Pulmonary artery endothelial cell (primary cell): Measurements from ENCODE around the gene FAF1. TPM values are rescaled to one million over a fixed set of nuclear protein-coding genes. Genes with fewer than 3 reads are reported as not detected.

Source experiments
- DNase-seq: peaks from one replicate; pipeline ENCODE4 v3.0.0-alpha.2; 2011; ENCODE audit warnings: low read depth, low spot score
- total RNA-seq: library from RNA; depleted of rRNA; stranded (reverse); fragments of >200 nt; gene quantifications from 2 replicates; pipeline ENCODE4 v1.2.3, GENCODE V29; 2014

The FAF1 gene
- total RNA-seq, 1 donor from 2014 or later: 30.6 TPM

DNA sequence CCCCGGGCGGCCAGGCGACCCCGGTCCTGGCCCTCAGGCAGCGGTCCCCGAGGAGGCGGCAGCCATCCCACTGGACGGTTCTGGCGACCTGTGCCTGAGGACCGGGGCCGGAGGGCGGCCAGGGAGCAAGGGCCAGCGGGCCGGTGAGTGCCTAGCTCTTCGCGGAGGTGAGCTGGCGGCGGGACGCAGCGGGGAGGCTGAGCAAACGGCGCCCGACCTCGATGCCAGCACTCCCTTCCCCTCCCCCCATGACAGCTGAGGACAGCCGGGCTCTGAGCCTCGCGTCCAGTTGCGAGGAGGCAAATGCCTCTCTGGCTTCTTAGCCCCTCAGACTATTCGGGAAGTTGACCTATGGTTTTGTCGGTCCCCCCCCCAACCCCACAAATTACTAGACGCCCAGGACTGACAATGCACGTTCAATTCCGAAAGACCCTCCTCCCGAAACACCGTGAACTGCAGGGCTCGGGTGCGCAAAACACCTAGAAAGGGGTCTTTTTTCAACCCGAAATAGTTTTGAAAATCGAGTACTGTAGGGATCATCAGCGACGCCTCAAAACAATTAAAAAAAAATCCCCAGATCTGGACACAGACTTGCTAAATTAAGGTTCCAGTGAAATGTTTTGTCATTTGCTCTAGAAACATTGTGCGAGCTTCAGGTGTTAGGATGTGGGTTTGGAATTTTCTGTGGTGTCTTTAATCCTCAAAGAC, 18.2 kb upstream of the FAF1 start:
- no peak for DNase-seq

DNA sequence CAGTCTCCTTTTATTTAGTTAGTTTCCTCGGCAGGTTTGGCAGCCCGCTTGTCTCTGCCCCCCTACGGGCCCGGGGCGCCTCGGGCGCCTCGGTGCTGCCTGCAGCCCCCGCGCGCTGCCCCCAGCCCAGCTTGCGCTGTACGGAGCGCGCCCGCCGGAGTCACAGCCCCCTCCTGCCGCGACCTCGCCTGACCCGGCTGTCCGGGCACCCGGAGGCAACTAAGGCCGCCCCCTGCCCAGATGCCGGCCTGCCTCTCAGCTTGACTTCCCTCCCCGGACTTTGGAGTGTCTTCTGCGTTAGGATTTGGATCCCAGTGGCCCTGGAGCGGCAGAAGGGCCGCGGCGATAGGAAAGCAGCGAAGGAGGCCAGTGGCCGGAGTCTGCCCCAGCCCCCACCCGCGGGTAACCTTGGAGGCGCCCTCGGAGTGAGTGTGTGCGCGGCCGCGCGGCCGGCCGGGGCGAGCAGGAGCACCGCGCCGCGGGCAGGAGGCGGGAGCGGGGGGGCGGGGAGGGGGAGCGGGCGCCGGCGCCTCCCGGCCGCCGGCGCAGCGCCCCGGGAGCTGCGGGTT, 17.6 kb upstream of the FAF1 start:
- DNase-seq: no peak

DNA sequence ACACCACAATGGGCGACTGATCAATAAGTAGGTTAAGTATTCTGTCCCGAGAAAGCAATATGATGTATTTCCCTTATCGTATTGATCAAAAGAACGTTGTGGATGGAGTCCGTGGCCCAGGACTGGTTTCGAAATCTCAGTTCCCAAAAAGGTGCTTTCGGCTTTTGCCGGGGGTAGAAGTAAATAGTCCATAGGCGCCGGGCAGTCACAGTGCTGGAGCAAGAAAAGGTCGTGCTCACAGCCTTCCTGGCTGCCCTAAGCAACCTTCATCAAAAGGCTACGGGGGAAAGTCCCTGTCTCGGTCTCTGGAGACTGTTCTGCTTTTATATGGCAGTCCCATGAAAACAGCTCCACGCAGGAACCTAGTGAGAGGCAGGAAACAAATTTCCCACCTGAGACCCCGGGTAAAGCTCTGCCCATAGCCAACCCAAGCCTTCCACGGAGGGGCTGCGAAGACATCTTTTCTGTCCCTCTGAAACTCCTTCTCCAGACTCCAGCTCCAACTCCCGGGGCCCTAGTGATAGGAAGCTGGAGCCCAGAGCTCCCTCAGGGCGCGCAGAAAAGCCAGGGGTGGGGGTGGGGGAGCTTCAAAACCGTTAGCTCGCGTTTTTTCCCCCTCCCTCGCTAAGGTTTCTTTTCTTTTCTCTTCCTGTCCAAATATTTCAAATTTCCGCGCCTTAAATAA, 17.0 kb upstream of the FAF1 start:
- no peak for DNase-seq

DNA sequence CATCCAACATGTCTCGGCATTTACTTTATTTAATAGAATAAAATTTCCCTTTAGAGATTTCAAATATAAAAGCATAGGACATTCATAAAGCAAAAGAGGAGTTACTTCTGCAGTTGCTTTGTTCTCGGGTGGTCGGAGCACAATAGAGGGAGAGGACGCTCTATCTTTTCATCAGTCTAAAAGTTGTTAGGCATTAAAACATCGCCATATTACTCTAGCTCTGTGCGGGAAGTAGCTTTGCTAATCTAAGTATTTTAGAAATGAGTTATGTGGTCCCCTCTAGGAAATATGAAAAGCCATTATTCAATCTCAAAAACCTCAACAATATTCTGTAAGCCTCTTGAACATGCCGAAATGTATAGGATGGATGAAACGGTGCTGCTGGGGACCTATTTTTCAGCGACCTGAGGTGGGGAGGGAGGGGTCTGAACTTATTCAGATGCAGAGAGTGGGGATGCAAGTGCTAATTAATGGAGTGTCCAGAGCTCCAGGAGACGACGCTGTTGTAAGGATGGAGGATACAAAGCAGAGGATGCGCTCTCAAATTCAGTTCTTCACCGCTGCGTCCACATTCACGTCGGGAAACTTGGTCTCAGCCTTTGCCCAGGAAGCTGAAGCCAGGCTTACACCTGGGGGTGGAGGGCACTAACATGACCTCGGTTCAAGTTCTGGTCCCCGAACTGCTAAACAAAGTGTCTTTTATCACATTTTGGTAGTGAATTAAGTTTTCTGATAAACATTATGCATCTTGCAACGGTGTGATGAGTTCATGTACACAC, 16.2 kb upstream of the FAF1 start:
- DNase-seq: no peak

DNA sequence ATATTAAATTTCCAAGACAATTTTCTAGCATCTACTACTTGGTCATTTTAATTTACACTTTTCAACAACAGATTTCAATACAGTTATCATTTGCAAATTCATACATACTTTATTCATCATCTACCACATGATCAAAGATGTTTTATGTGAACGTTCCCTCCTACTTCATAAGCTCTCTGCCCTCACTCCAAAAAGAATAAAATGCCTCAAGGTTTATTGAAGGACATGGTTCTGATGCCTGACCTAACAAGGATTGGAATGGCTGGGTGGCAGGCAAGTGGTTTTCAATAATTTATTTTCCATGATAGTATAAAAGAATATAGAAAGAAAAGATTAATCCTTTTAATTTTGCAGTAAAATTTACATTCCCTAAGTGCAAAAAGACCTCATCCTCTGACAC, 15.4 kb upstream of the FAF1 start:
- DNase-seq: no peak

DNA sequence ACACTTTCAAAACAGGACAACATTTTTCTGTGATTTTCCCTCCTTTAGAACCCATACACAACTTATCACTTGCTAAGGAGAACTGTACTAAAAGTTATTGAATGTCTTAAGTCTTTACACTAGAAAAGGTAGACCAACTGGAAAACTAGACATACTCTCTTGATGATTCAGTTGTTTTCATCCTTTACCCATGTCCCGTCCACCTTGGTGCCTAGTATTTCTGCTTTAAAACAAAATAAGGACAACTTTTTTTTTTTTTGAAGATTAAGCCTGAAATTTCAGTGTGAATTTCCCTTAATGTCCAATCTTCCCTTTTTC, 14.5 kb upstream of the FAF1 start:
- DNase-seq: no peak

DNA sequence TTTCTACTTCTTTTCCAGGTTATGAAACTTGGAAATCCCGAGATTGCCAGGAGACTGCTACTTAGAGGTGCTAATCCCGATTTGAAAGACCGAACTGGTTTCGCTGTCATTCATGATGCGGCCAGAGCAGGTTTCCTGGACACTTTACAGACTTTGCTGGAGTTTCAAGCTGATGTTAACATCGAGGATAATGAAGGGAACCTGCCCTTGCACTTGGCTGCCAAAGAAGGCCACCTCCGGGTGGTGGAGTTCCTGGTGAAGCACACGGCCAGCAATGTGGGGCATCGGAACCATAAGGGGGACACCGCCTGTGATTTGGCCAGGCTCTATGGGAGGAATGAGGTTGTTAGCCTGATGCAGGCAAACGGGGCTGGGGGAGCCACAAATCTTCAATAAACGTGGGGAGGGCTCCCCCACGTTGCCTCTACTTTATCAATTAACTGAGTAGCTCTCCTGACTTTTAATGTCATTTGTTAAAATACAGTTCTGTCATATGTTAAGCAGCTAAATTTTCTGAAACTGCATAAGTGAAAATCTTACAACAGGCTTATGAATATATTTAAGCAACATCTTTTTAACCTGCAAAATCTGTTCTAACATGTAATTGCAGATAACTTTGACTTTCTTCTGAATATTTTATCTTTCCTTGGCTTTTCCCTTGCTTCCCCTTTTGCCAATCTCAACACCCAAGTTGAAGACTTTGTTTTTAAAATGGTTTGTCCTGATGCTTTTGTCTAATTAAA, 14.0 kb upstream of the FAF1 start:
- DNase-seq: no peak

DNA sequence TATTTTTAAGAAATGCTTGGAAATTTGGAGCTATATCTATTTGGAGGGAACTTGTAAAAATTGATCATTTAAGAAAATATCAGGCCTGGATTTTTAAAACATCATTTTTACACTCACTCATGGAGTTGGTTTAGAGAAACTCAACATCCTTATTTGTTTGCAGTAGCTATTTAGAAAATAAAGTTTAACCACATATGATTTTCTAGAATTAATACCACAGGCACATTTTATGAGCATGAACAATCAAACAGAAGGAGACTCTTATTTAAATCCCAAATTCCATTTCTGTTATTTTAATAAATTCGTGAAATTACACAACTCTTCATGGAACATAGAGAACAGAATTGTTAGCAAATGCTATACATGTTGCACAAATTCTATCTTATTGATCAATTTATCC, 13.2 kb upstream of the FAF1 start:
- no peak for DNase-seq

DNA sequence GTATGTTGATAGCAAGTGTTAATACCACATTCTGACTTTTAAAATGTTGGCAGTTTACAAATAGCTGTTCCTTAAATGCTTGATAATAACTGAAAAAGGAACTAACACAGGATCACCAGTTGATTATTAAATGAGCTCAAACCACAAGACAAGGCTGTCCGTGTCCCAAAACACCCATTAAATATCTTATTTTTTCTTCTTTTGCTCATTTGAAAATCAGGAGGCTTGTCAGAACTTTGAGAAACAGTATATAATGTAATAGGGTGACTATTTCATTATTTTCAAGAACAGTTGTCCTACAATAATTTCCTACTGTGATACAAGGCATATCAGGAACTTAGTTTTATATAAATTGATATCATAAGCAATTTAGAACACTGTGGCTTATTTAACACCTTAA, 12.7 kb upstream of the FAF1 start:
- DNase-seq: no peak

DNA sequence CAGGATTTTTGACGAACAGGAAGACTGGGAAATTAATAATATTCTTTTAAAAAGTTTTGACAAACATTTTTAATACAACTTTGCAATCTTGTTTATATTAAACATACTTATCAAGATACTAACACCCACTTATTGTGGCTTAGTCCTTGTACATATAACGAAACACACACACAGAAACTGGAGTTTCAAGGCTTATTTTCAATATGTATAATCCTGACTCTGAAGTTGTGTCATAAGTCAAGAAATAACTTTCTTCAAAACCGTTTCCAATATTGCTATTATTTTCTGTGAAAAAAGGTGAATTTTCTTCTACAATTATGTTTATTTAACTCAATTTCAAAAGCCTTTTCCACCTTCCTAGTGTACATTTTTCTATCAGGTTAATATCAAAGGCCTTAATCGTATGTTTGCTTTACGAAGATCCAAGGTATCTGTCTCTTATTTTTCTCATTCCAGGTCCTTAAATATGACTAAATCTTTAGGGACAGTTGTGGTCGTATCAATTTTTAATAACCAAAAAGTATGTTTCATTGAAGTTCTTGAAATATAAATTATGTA, 11.8 kb upstream of the FAF1 start:
- DNase-seq: no peak

DNA sequence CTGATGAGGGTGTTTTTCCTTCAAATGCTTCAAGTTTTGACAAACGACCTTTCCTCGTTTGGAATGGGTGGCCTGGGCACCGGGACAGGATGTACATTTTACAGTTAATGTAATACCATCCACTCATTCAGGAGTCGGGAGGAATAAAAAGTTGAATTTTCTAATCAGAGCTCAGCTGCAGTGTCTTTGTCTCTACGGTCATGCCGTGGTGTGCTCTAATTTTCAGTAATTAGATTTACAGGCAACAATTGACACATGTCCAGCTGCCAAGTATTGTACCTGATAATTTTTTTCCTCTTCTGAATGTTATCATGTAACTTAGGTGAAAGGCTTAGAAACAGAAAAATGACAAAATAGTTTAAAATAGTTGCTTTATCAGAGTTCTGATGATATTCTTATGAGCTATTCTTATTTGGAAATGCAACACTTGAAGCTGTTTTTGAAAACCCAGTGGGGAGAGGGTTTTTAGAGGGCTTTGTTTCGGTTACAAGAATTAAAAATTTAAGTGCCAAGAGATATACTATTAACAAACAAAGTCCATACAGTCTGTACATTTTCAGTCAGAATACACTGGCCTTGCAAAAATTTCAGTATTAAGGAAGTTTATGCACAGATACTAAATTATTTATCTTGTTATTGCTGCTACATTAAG, 11.0 kb upstream of the FAF1 start:
- DNase-seq: no peak

DNA sequence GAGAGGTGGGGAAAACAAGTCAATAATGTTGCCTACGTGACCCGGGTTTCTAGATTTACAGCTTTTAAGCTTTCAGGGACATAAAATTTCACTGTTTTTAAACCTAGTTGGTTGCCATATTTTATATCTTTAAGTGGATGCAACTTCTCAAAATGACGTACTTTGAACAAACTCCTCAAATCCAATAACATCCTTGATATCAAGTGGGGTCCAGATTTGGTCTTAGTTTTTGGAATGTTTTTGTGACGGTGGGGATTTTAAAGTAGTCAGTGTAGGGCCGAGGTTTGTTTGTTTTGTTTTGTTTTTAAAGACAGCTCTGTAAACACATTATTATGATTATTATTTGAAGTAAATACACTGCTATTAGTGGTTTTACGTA, 10.4 kb upstream of the FAF1 start:
- DNase-seq: no peak

DNA sequence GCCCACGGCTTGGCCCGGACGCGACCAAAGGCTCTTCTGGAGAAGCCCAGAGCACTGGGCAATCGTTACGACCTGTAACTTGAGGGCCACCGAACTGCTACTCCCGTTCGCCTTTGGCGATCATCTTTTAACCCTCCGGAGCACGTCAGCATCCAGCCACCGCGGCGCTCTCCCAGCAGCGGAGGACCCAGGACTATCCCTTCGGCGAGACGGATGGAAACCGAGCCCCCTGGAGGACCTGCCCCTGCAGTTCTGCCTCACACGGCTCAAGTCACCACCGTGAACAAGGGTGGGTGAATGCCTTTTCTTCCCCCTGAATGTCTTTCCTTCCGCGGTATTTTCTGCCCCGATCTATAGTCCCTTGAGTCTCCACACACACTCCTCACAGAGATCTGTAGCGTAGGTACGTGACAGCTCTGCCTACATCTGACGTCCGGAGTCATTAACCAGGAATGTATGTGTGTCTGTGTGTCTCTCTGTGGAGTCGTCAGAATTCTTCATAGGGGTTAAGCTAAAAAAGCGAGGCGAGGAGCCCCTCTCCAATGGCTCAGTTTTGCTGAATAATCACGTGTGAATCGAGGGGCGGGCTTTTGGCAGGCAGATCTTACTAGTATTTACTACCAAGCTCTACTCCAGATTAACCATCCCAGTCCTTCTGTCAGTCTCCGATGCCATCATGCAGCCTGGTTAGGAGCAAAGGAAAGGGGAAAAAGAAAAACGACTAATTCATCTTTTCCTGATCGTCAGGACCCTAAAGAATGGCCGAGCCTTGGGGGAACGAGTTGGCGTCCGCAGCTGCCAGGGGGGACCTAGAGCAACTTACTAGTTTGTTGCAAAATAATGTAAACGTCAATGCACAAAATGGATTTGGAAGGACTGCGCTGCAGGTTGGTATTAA, 9.8 kb upstream of the FAF1 start, which contains the start of gene CDKN2C:
Gene CDKN2C, plus strand, starts transcription at position 635 of the 898 bp plus-strand sequence. Its CDS starts 124 bp downstream, at position 759.
- no peak for DNase-seq

DNA sequence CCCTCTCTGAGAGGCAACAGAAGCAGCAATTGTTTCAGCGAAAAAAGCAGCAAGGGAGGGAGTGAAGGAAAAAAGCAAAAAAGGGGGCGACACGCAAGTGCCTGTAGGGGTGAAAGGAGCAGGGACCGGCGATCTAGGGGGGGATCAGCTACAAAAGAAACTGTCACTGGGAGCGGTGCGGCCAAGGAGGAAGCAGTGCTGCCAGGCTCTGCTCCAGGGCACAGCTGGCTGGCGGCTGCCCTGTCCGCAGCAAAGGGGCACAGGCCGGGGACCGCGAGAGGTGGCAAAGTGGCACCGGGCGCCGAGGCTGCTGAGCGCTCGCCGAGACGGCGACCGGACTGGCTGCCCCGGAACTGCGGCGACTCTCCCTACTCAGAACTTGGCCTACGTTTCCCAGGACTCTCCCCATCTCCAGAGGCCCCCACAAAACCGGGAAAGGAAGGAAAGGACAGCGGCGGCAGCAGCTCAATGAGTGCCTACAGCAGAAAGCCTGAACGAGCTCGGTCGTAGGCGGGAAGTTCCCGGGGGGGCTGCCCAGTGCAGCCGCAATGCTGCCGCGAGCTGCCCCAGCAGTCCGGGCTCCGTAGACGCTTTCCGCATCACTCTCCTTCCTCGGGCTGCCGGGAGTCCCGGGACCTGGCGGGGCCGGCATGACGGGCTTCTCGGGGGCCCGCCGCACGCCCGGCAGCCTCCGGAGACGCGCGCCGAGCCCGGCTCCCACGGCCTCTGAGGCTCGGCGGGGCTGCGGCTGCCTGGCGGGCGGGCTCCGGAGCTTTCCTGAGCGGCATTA, 8.9 kb upstream of the FAF1 start:
- no peak for DNase-seq

DNA sequence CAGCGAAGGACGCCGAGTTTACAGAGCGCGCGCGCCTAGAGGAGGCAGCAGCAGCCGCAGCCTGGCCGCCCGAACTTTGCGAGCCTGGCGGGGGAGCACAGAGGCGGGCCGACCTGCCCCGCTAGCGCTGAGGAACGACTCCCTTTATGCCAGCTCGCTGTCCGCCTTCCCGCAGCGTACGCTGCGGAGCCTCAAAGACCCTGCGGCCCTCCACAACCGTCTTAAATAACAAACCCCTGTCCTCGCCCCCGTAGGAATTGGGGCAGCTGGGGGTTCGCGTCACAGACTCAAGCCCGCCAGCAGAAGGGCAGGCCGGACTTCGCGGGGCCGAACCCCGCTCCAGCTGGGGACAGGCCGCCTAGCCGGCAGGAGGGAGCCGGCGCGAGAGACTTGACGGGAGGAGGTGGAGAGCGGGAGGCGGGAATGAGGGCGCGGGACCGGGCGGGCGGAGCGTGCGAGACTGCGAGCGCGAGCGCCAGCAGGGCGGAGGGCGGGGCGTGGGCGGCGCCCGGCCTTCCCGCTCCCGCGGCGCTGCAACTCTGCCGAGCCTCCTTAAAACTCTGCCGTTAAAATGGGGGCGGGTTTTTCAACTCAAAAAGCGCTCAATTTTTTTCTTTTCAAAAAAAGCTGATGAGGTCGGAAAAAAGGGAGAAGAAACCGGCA, 8.2 kb upstream of the FAF1 start:
- DNase-seq: peak; percentile 67

DNA sequence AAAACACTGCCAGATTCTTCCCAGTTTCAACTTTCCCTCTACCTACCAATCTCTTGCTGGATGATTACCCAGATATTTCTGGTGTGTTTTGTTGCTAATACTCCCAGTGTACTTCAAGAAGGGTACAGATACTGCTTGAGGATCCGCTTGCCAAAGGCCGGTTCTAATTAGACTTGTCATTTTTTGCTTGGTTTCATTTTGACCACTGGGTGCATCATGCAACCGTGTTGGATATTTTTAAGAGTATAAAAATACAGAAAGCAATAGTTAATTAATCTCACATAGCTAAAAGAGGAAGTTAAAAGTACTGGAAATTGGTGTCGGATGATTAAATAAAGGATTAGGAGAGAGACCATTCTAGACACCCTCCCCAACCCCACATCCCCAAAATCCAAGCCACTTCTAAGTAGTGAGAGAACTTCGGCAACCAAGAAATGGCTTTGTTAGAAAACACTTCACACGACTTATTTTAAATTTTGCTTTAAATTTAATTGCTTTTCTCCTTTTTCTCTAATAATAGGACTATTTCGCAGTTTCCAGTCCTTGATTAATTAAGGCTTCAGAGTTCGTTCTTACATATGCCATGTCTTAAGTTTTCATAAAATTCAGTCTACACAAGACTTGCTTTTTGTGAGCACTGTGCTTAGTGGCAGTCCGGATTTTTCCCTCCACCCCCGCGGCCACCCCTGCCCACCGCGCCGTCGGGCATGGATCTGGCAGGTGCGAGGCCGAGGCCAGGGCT, 7.5 kb upstream of the FAF1 start:
- DNase-seq: no peak

DNA sequence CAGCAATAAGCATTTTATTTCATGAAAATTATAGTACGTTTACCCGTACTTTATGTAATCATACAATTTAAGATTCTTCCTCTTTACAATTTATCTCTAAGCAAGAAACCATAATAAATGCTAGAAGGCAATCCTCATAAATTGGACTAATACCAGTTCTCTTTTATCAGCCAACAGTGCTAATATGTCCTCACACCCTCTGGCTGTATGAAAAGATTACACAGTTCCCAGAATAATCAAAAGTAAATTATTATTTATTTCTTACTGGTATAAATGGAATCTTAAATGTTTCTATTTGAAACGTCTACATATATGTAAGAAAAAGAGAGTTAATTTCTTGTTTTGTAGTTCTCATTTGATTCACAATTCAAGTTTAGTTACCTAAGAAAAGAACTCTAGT, 6.9 kb upstream of the FAF1 start:
- no peak for DNase-seq

DNA sequence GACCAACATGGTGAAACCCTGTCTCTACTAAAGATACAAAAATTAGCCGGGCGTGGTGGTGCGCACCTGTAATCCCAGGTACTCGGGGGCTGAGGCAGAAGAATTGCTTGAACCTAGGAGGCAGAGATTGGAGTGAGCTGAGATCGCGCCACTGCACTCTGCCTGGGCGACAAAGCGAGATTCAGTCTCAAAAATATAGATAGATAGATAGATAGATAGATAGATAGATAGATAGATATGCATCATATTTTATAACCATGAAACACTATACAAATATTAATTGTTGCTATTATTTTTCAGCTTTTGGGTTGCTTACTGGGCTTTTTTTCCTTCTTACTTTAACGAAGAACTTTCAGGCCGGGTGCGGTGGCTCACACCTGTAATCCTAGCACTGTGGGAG, 4.8 kb upstream of the FAF1 start:
- no peak for DNase-seq
